ENCODE data around the gene FSIP2. TPM values are rescaled to one million over a fixed set of nuclear protein-coding genes. Genes with fewer than 3 reads are reported as not detected.
"Not testable (repeated sequence)": the region's sequence is repeated elsewhere in the genome, so short reads cannot be mapped to it uniquely, and the experiment has no call there.

FSIP2 gene
- total RNA-seq, 2 donors from 2014 or later: 1.2 to 2.4 TPM

DNA sequence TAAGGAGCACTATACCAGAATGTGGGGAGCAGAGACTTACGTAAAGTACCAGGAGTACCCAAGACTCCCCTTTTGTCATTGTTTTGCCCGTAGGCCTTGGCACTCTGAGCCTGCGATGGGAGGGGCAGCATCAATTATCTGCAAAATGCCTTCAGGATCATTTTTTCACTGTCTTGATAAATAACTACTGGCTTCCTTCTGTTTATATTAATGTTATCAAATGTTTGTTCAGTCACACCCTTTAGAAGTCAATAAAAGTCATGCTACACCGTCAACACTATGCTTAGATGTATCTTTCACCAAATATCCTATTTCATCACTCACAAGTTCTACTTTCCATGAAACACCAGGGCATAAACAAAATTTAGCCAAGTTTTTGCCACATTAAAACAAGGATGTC lies 116.3 kb downstream of the FSIP2 start:
- Histone ChIP-seq H3K4me1 (ENCODE audit: control insufficient read depth in 1 of 2, low read depth in 2 of 2) (no peaks in the 10 kb centered on the region), H3K4me3 (no peak overlapping the region), H3K27me3 (replicated peaks; ENCODE audit: insufficient read depth) (no peaks in the 10 kb centered on the region), H3K27ac (no peak overlapping the region), H3K9me3 (peaks cover 4% of the 10 kb centered on the region), H3K36me3 (no peaks in the 10 kb centered on the region)
- ATAC-seq (ENCODE audit: insufficient number of reproducible peaks, low FRiP score, low read depth) (no peak), DNase-seq (ENCODE audit: low spot score) (no peak)
- TF ChIP-seq, protein P1, sequence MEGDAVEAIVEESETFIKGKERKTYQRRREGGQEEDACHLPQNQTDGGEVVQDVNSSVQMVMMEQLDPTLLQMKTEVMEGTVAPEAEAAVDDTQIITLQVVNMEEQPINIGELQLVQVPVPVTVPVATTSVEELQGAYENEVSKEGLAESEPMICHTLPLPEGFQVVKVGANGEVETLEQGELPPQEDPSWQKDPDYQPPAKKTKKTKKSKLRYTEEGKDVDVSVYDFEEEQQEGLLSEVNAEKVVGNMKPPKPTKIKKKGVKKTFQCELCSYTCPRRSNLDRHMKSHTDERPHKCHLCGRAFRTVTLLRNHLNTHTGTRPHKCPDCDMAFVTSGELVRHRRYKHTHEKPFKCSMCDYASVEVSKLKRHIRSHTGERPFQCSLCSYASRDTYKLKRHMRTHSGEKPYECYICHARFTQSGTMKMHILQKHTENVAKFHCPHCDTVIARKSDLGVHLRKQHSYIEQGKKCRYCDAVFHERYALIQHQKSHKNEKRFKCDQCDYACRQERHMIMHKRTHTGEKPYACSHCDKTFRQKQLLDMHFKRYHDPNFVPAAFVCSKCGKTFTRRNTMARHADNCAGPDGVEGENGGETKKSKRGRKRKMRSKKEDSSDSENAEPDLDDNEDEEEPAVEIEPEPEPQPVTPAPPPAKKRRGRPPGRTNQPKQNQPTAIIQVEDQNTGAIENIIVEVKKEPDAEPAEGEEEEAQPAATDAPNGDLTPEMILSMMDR (IDR thresholded peaks at IDR 0.05): no peak

- DNase-seq (ENCODE audit: low spot score) (no peak), ATAC-seq (ENCODE audit: insufficient number of reproducible peaks, low FRiP score, low read depth) (no peak)
- Histone ChIP-seq H3K27me3 (replicated peaks; ENCODE audit: insufficient read depth) (no peaks in the 10 kb centered on the region), H3K27ac (no peak overlapping the region), H3K9me3 (no peaks in the 10 kb centered on the region), H3K4me3 (no peak overlapping the region), H3K4me1 (ENCODE audit: control insufficient read depth in 1 of 2, low read depth in 2 of 2) (no peaks in the 10 kb centered on the region), H3K36me3 (no peaks in the 10 kb centered on the region)
- TF ChIP-seq, protein P1 (IDR thresholded peaks at IDR 0.05): no peak
These were observed 119.1 kb downstream of the FSIP2 start for GRCh38 chr2:185857691-185858090.

- ATAC-seq (ENCODE audit: insufficient number of reproducible peaks, low FRiP score, low read depth) (no peak), DNase-seq (ENCODE audit: low spot score) (no peak)
- TF ChIP-seq, protein P1 (IDR thresholded peaks at IDR 0.05): no peak
These were observed 120.9 kb downstream of the FSIP2 start for GRCh38 chr2:185859506-185859905.

DNA sequence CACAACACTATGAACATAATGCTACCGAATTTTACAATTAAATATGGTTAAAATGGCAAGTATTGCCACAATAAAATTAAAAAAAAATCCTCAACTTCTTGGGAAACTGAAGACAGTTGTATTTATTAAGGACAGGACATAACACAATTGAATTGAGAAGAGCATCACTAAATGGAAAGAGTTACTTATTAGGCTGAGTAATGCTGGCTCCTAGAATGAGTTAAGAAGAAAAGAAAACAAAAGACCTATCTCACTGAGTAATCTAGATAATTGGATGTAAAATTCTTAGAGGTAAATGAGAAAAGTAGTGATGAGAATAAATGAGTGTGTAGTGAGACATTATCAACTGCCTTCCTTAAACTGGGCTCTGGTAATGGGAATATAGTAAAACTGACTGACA lies 121.7 kb downstream of the FSIP2 start:
- TF ChIP-seq, protein P1 (IDR thresholded peaks at IDR 0.05): no peak
- Histone ChIP-seq H3K9me3 (no peaks in the 10 kb centered on the region), H3K27ac (no peak overlapping the region), H3K4me1 (ENCODE audit: control insufficient read depth in 1 of 2, low read depth in 2 of 2) (no peaks in the 10 kb centered on the region), H3K36me3 (no peaks in the 10 kb centered on the region), H3K4me3 (no peak overlapping the region), H3K27me3 (replicated peaks; ENCODE audit: insufficient read depth) (no peaks in the 10 kb centered on the region)
- ATAC-seq (ENCODE audit: insufficient number of reproducible peaks, low FRiP score, low read depth) (no peak), DNase-seq (ENCODE audit: low spot score) (no peak)

More at GRCh38 chr2:185859506-185859905, 120.9 kb downstream of the FSIP2 start:
- Histone ChIP-seq H3K36me3 (no peaks in the 10 kb centered on the region), H3K4me1 (ENCODE audit: control insufficient read depth in 1 of 2, low read depth in 2 of 2) (no peaks in the 10 kb centered on the region), H3K9me3 (no peaks in the 10 kb centered on the region), H3K4me3 (no peak overlapping the region), H3K27me3 (replicated peaks; ENCODE audit: insufficient read depth) (no peaks in the 10 kb centered on the region), H3K27ac (no peak overlapping the region)

DNA sequence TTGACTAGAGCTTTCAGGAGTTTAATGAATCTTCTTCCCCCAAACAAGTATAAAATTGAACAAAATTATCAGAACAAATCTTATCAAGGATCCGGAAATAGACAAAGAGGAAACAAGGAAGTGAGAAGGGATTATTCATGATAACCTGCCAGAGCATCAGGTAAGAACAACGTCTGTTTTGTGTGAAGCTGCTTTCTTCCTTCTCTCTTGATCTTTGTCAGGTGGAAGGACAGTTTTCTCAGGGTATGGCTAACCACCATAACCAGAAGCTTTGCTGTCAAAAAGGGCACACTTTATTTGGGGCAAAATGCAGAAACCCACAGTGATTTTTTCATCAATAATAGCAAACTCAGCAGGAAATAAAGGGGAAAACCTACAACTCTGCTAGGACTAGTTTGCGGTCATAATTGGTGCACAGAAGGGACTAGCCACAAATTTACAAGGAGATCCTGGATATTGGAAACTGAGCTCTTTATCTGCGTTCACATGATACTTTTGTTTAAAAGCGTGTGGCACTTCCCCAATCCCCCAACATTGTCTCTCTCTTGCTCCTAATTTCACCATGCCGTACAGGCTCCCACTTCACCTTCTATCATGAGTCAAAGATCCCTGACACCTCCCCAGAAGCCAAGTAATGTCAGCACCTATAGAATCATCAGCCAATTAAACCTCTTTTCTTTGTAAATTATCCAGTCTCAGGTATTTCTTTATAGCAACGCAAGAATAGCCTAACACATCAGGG lies 124.2 kb downstream of the FSIP2 start:
- no peak for ATAC-seq (ENCODE audit: insufficient number of reproducible peaks, low FRiP score, low read depth)
- Histone ChIP-seq H3K27ac (no peak overlapping the region), H3K27me3 (replicated peaks; ENCODE audit: insufficient read depth) (no peaks in the 10 kb centered on the region)

GRCh38 chr2:185864468-185865260 lies 126.1 kb downstream of the FSIP2 start:
- not testable (repeated sequence) for H3K4me1 ChIP-seq (ENCODE audit: control insufficient read depth in 1 of 2, low read depth in 2 of 2); DNase-seq (ENCODE audit: low spot score); H3K27me3 ChIP-seq (replicated peaks; ENCODE audit: insufficient read depth); H3K9me3 ChIP-seq; H3K27ac ChIP-seq; H3K4me3 ChIP-seq; H3K36me3 ChIP-seq; ATAC-seq (ENCODE audit: insufficient number of reproducible peaks, low FRiP score, low read depth)

More for the DNA sequence above, 124.2 kb downstream of the FSIP2 start:
- no peaks in the 10 kb centered on the region for H3K9me3 ChIP-seq
- TF ChIP-seq, protein P1 (IDR thresholded peaks at IDR 0.05): no peak
- no peaks in the 10 kb centered on the region for H3K4me1 ChIP-seq (ENCODE audit: control insufficient read depth in 1 of 2, low read depth in 2 of 2)
- no peaks in the 10 kb centered on the region for H3K36me3 ChIP-seq
- DNase-seq (ENCODE audit: low spot score): no peak
- no peak overlapping the region for H3K4me3 ChIP-seq
